Tongue (tissue), 2 donors: Measurements from ENCODE around the gene BRINP1. TPM values are rescaled to one million over a fixed set of nuclear protein-coding genes. Genes with fewer than 3 reads are reported as not detected.
A peak's percentile ranks its signal among the peaks of the same experiment; 100 is the strongest.

ENCODE experiments used
- DNase-seq: peaks from one replicate; pipeline ENCODE4 v3.0.0-alpha.2; 2015
- total RNA-seq: library from RNA; depleted of rRNA; stranded (reverse); fragments of >200 nt; gene quantifications from one replicate; pipeline ENCODE4 v1.2.3, GENCODE V29; 2014

Gene BRINP1
- total RNA-seq = 0.31 TPM

- DNase-seq = peak; percentile 73
Measured at GRCh38 chr9:119368681-119369581, at the start of gene BRINP1. BRINP1 (minus strand) TSS chr9:119369435; CDS start chr9:119313355, 56,080 bp downstream.

GRCh38 chr9:119418721-119419120 is 49.5 kb upstream of the BRINP1 start:
- DNase-seq = no peak

- DNase-seq = no peak
Measured at GRCh38 chr9:119416793-119417192, 47.6 kb upstream of the BRINP1 start.

- no peak for DNase-seq
Measured at GRCh38 chr9:119412399-119412798, 43.2 kb upstream of the BRINP1 start.

GRCh38 chr9:119409552-119409951 is 40.3 kb upstream of the BRINP1 start:
- no peak for DNase-seq

- no peak for DNase-seq
Measured at GRCh38 chr9:119400606-119401005, 31.4 kb upstream of the BRINP1 start.

- DNase-seq = no peak
Measured at GRCh38 chr9:119398350-119398749, 29.1 kb upstream of the BRINP1 start.

GRCh38 chr9:119391878-119392277 is 22.6 kb upstream of the BRINP1 start:
- no peak for DNase-seq

- DNase-seq = no peak
Measured at GRCh38 chr9:119375892-119376291, 6.7 kb upstream of the BRINP1 start.

- no peak for DNase-seq
Measured at GRCh38 chr9:119372951-119373350, 3.7 kb upstream of the BRINP1 start.

- DNase-seq = peak; percentile 81
Measured at GRCh38 chr9:119370816-119371215, 1.6 kb upstream of the BRINP1 start.

GRCh38 chr9:119369680-119370366 is 588 bp upstream of the BRINP1 start:
- DNase-seq = no peak

GRCh38 chr9:119368179-119368578 is 1.1 kb downstream of the BRINP1 start:
- no peak for DNase-seq

GRCh38 chr9:119367683-119368075 is 1.6 kb downstream of the BRINP1 start:
- no peak for DNase-seq

- no peak for DNase-seq
Measured at GRCh38 chr9:119366909-119367682, 2.1 kb downstream of the BRINP1 start.

GRCh38 chr9:119365291-119366027 is 3.8 kb downstream of the BRINP1 start:
- DNase-seq = peak; percentile 61

GRCh38 chr9:119360237-119360636 is 9.0 kb downstream of the BRINP1 start:
- no peak for DNase-seq

GRCh38 chr9:119357336-119358096 is 11.7 kb downstream of the BRINP1 start:
- DNase-seq = no peak

GRCh38 chr9:119349351-119349825 is 19.8 kb downstream of the BRINP1 start:
- peak; percentile 83 for DNase-seq

- DNase-seq = no peak
Measured at GRCh38 chr9:119343059-119343990, 25.9 kb downstream of the BRINP1 start.
